ENCODE measurements around the gene UBE2E2. TPM values are rescaled to one million over a fixed set of nuclear protein-coding genes. Genes with fewer than 3 reads are reported as not detected.
A peak's percentile ranks its signal among the peaks of the same experiment; 100 is the strongest.

The UBE2E2 gene
- total RNA-seq, 1 donor from 2014 or later: 61.3 TPM

DNA sequence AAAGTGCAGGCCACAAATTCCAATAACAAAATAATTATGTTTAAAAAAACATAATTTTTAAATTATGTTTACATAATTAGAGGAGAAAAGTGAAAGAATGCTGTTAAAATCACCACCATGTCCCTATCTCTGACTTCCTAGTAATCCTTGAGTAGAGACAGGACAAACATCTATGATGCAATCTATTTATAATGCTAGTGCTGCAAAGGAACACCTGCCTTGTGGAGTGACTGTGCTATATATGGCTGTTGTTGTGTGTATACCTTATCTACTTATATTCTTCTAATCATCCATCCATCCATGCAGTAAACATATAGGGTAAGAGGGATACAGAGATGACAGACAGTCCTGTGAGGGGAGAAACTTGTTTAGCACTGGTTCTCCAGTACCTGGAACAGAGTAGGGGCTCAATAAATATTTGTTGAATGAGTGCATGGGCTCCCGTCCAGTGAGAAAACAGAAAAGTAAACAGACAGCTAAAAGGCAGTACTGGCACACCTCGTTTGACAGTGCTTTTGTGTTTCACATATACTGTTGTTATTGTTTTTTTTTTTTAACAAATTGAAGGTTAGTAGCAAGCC is 373.3 kb downstream of the UBE2E2 start:
- Histone ChIP-seq H3K36me3 (ENCODE audit: control insufficient read depth, insufficient read depth, low read length) (no peaks in the 10 kb centered on the region), H3K27me3 (ENCODE audit: control insufficient read depth, insufficient read depth, low read length) (no peaks in the 10 kb centered on the region), H3K4me3 (ENCODE audit: low read depth, low read length) (no peak overlapping the region)
- FAIRE-seq (no peak), DNase-seq (ENCODE audit: low read depth) (peak; percentile 64)
- TF ChIP-seq, protein P1, sequence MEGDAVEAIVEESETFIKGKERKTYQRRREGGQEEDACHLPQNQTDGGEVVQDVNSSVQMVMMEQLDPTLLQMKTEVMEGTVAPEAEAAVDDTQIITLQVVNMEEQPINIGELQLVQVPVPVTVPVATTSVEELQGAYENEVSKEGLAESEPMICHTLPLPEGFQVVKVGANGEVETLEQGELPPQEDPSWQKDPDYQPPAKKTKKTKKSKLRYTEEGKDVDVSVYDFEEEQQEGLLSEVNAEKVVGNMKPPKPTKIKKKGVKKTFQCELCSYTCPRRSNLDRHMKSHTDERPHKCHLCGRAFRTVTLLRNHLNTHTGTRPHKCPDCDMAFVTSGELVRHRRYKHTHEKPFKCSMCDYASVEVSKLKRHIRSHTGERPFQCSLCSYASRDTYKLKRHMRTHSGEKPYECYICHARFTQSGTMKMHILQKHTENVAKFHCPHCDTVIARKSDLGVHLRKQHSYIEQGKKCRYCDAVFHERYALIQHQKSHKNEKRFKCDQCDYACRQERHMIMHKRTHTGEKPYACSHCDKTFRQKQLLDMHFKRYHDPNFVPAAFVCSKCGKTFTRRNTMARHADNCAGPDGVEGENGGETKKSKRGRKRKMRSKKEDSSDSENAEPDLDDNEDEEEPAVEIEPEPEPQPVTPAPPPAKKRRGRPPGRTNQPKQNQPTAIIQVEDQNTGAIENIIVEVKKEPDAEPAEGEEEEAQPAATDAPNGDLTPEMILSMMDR (IDR thresholded peaks at IDR 0.05; ENCODE audit: insufficient read depth, low read length, severe bottlenecking): no peak

DNA sequence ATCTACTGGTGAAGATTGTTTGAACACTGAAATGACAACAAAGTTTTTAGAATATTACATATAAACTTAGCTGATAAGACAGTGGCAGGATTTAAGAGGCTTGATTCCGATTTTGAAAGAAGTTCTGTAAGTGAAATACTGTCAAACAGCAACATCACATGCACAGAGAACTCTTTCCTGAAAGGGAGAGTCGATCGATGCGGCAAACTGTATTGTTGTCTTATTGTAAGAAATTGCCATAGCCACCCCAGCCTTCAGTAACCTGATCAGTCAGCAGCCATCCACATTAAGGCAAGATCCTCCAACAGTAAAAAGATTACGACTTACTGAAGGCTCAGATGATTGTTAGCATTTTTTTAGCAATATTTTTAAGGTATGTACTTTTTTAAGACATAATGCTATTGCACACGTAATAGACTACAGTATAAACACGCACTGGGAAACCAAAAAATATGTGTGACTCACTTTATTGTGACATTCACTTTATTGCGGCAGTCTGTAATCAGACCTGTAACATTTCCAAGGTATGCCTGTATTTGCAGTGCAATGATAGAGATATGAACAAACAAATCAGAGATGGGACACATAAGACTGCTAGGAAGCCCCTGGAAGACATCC is 377.1 kb downstream of the UBE2E2 start:
- FAIRE-seq (no peak), DNase-seq (ENCODE audit: low read depth) (peak; percentile 88)
- no peaks in the 10 kb centered on the region for H3K36me3 ChIP-seq (ENCODE audit: control insufficient read depth, insufficient read depth, low read length)
- TF ChIP-seq, protein P1 (IDR thresholded peaks at IDR 0.05; ENCODE audit: insufficient read depth, low read length, severe bottlenecking): no peak
- H3K27me3 ChIP-seq (ENCODE audit: control insufficient read depth, insufficient read depth, low read length): no peaks in the 10 kb centered on the region
- no peak overlapping the region for H3K4me3 ChIP-seq (ENCODE audit: low read depth, low read length)

DNA sequence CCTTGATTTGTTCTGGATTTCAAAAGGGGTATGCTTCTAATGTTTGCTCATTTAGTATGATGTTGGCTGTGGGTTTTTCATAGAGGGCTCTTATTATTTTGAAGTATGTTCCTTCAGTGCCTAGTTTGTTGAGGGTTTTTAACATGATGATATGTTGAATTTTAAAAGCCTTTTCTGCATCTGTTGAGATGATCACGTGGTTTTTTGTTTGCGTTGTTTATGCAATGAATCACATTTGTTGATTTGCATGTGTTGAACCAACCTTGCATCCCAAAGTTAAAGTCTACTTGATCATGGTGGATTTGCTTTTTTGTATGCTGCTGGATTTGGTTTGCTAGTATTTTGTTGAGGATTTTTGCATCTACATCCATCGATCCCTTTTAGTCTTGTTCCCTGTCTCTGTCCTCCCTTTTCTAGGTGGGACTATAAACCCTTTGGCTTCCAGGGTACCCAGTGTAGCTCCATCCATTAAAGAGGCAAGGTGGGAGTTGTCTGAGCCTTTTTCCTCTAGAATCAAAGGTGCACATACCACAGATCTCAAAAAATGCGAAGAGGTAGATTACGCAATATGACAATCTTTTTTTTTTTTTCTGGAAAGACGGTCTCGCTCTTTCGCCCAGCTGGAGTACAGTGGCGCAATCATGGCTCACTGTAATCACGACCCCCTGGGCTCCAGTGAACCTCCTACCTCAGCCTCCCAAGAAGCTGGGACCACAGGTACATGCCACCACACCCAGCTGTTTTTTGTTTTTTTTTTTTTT is 381.0 kb downstream of the UBE2E2 start:
- FAIRE-seq (no peak), DNase-seq (ENCODE audit: low read depth) (no peak)
- TF ChIP-seq, protein P1 (IDR thresholded peaks at IDR 0.05; ENCODE audit: insufficient read depth, low read length, severe bottlenecking): no peak
- Histone ChIP-seq H3K27me3 (ENCODE audit: control insufficient read depth, insufficient read depth, low read length) (no peaks in the 10 kb centered on the region), H3K4me3 (ENCODE audit: low read depth, low read length) (no peak overlapping the region), H3K36me3 (ENCODE audit: control insufficient read depth, insufficient read depth, low read length) (no peaks in the 10 kb centered on the region)

DNA sequence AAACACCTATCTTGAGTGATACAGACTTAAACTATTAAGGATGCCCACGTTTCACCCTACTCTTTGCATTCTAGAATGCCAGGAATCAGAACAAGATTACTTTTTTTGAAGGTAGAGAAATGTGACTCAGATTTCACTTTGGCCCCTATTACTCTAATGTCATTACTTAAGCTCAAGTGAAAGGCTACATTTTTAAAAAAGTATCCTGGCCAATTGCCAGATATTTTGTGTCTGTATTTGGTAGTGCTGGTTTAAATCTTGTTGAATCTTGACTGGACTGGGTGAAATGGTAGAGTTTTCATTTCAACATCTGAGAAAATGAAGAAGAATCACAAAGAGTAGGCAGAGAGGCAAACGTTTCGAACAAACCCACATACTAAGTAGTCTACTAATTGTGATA is 384.4 kb downstream of the UBE2E2 start:
- FAIRE-seq: no peak
- Histone ChIP-seq H3K27me3 (ENCODE audit: control insufficient read depth, insufficient read depth, low read length) (no peaks in the 10 kb centered on the region), H3K4me3 (ENCODE audit: low read depth, low read length) (no peak overlapping the region), H3K36me3 (ENCODE audit: control insufficient read depth, insufficient read depth, low read length) (no peaks in the 10 kb centered on the region)
- TF ChIP-seq, protein P1 (IDR thresholded peaks at IDR 0.05; ENCODE audit: insufficient read depth, low read length, severe bottlenecking): no peak
- DNase-seq (ENCODE audit: low read depth): no peak

DNA sequence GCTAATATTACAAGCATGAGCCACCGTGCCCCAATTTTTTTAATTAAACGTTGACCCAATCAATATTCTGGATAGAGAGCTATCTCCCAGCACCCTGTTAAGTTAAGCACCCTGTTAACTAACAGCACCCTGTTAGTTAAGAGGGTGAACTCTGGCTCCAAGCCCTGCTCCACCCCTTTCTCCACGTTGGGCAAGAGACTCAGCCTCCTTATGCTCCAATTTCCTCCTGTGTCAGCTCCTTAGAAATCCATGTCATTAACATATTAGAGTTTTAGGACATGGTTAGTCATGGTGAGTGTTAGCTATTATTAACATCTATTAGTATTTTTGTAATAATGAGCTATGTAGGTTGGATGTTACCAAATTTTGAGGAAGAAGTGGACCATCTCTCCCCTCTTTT is 385.4 kb downstream of the UBE2E2 start:
- H3K4me3 ChIP-seq (ENCODE audit: low read depth, low read length): no peak overlapping the region
- TF ChIP-seq, protein P1 (IDR thresholded peaks at IDR 0.05; ENCODE audit: insufficient read depth, low read length, severe bottlenecking): no peak
- H3K36me3 ChIP-seq (ENCODE audit: control insufficient read depth, insufficient read depth, low read length): no peaks in the 10 kb centered on the region
- H3K27me3 ChIP-seq (ENCODE audit: control insufficient read depth, insufficient read depth, low read length): no peaks in the 10 kb centered on the region
- DNase-seq (ENCODE audit: low read depth): peak; percentile 27
- no peak for FAIRE-seq
